Mucosa of stomach (tissue), 1 donor: ENCODE results near the gene ADGB.
"Not testable (repeated sequence)": the region's sequence is repeated elsewhere in the genome, so short reads cannot be mapped to it uniquely, and the experiment has no call there.

Experiments
- H3K27me3 ChIP-seq: one replicate; pipeline ENCODE4 v1.7.0; 2013; ENCODE audit warnings: mild to moderate bottlenecking, low read length; ENCODE audit not compliant: control insufficient read depth, insufficient read depth
- H3K36me3 ChIP-seq: one replicate; pipeline ENCODE4 v1.7.0; 2013; ENCODE audit warnings: low read length; ENCODE audit not compliant: control insufficient read depth, insufficient read depth
- H3K4me1 ChIP-seq: one replicate; pipeline ENCODE4 v1.7.0; 2013; ENCODE audit warnings: mild to moderate bottlenecking, low read length; ENCODE audit not compliant: control insufficient read depth, insufficient read depth
- H3K4me3 ChIP-seq: one replicate; pipeline ENCODE4 v1.7.0; 2013; ENCODE audit warnings: low read length
- H3K9ac ChIP-seq: one replicate; pipeline ENCODE4 v1.7.0; 2013; ENCODE audit warnings: mild to moderate bottlenecking, low read length, moderate library complexity
- H3K9me3 ChIP-seq: one replicate; pipeline ENCODE4 v1.7.0; 2013; ENCODE audit warnings: mild to moderate bottlenecking, low read length, moderate library complexity; ENCODE audit not compliant: control insufficient read depth
- donor health status: Pancreatic carcinoma.

Gene ADGB

DNA sequence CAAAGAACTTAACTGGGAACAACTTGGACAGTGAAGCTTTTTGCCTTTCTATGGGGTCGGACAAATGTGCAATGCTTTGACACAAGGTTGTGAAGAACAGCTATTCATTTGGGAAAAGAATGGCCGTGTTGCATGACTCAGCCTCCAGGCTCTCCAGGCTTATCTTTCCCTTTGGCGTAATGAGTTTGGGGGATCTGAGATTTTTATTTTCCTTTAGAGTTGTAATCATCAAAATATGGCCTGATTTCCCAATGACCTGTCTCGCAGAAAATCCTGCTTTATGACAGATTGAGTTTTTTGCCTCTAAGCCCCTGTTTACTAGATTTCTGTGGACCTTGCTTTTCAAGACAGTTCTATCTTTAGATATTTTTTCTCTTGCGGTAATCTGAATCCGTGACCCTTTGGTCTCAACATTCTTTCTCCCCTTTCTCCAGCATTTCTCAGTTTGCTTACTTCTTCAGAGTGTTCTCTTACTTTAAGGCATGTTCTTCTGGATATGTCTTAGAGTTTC lies 214.1 kb downstream of the ADGB start:
- not testable (repeated sequence) for H3K4me1 ChIP-seq, H3K9me3 ChIP-seq, H3K36me3 ChIP-seq, H3K9ac ChIP-seq, H3K27me3 ChIP-seq, H3K4me3 ChIP-seq

DNA sequence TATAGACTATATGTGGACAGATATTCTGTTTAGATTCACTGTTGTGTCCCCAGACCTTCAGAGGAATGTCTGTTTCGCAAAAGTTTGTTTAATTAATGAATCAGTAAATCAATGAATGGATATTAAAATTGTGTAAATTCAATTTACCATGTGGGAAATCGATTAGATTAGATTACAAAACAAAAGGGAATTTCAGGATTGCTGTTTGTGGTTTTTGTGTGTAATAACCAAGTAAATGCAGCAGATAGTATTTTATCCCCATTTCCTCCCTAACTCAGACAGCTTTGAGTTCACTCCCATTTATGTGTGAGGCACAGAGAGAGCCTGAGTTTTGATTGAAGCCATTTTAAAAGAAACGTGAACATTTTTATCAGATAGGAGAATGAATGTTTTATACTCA lies 214.8 kb downstream of the ADGB start:
- Histone ChIP-seq H3K36me3 (no peaks in the 10 kb centered on the region), H3K9me3 (no peaks in the 10 kb centered on the region), H3K4me3 (no peak overlapping the region), H3K9ac (no peak overlapping the region), H3K4me1 (no peaks in the 10 kb centered on the region), H3K27me3 (no peaks in the 10 kb centered on the region)

DNA sequence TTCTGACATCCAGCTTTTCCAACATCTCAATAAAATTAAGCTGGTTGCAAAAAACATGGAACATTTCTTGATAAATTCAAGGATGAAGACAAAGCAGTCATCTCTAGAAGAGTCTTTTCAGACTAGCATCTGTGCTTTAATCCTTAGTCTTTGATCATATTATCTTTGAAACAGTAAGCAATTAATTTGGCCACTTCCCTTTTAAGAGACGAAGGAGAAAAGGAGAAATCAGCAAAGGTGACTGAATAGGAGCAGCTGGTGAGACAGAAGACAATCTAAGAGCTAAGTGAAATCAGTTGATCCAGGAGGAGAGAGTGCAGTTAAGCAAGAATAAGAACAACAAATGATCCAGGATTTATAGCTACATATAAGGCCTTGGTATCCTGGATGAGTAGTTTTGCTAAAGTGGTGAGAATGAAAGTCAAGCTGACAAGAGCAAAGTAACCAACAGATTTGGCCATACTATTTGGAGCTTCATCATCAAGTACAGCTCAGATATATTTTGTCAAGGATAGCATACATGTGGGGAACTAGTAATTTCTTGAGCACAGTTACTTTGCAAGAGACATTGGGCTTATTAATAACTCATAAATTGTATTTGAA lies 215.5 kb downstream of the ADGB start:
- Histone ChIP-seq H3K27me3 (no peaks in the 10 kb centered on the region), H3K4me1 (no peaks in the 10 kb centered on the region), H3K9ac (no peak overlapping the region), H3K4me3 (no peak overlapping the region), H3K9me3 (no peaks in the 10 kb centered on the region), H3K36me3 (no peaks in the 10 kb centered on the region)

DNA sequence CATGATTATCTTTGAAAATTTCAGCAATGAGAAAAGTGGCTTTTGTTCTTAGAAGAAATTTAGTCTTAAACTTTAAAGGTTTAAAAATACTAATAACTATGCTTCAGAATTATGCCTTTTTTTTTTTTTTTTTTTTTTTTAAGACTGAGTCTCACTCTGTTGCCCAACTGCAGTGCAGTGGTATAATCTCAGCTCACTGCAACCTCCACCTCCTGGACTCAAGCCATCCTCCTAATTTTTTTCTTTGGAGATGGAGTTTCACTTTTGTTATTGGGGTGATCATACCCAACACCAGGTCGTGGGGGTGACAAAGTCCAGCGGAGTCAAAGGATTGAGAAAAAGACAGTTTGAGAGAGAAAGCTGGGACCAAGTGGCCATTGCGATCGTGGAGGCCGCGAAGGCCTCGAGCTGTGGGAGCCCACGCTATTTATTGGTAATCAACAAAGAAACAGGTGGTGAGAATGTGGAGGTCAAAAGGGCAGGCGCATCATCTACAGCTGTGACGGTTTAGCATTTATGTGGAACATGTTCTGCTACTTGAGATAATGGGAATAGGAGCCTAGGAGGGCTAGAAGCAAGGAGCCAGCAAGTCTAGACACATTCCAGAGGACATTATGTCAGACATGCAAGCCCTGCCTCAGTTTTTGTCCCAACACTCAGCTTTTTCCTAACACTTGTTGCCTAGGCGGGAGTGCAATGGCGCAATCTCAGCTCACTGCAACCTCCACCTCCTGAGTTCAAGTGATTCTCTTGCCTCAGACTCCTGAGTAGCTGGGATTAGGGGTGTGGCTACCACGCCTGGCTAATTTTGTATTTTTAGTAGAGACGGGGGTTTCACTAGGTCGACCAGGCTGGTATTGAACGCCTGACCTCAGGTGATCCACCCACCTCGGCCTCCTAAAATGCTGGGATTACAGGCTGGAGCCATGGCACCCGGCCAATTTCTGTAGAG lies 217.0 kb downstream of the ADGB start:
- not testable (repeated sequence) for H3K4me1 ChIP-seq, H3K9ac ChIP-seq, H3K27me3 ChIP-seq, H3K4me3 ChIP-seq, H3K9me3 ChIP-seq, H3K36me3 ChIP-seq

DNA sequence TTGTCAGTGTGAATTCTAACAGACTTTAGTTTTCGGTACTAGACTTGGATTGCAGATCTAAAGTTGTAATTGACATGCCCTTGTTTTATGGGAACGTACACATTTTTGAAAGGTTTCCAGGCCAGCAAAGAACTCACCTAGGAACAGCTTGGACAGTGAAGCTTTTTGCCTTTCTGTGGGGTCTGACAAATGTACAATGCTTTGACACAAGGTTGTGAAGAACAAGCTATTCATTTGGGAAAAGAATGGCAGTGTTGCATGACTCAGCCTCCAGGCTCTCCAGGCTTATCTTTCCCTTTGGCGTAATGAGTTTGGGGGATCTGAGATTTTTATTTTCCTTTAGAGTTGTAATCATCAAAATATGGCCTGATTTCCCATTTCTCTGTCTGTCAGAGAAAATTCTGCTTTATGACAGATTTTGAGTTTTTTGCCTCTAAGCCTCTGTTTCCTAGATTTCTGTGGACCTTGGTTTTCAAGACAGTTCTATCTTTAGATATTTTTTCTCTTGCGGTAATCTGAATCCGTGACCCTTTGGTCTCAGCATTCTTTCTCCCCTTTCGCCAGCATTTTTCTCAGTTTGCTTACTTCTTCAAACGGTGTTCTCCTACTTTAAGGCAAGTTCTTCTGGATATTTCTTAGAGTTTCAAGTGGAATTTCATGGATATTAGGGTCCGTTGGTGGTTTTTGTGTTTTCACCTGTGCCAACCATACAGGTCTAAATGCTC lies 221.0 kb downstream of the ADGB start:
- no peaks in the 10 kb centered on the region for H3K36me3 ChIP-seq
- H3K9ac ChIP-seq = no peak overlapping the region
- H3K9me3 ChIP-seq = no peaks in the 10 kb centered on the region
- no peaks in the 10 kb centered on the region for H3K4me1 ChIP-seq
- H3K27me3 ChIP-seq = no peaks in the 10 kb centered on the region
- H3K4me3 ChIP-seq = no peak overlapping the region

DNA sequence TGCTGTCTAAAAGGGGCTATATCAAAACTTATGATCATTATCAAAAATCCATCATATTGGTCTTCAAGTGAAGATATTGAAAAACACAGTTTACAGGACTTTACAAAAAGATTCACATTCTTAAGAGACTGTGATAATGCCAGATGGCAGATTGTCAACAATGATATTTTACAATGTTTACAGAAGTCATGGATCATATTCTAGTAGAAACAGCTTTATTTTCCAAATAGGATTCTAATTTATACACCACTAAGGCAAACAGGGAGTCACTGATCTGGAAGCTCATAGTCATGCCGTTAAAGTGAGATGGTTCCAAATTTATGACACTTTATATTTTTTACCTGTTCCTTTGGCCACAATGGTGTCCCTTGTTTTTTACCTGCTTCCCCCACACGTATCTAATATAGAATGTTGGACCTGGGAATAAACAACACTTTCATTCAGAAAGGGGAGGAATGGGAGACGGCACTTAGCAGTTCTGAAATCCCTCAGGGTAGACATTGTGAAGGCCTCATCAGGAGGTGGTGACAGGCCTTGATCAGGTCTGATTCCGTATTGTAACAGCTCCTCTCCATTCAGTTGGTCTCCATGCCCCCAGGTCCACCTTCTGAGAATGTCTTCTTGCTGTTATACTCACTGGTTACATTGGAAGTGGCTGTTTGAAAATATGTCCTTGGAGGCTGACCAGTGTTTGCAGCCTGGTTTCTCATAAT lies 228.6 kb downstream of the ADGB start:
- no peak overlapping the region for H3K4me3 ChIP-seq
- H3K36me3 ChIP-seq = no peaks in the 10 kb centered on the region
- no peaks in the 10 kb centered on the region for H3K27me3 ChIP-seq
- H3K9me3 ChIP-seq = no peaks in the 10 kb centered on the region
- H3K9ac ChIP-seq = no peak overlapping the region
- no peaks in the 10 kb centered on the region for H3K4me1 ChIP-seq

DNA sequence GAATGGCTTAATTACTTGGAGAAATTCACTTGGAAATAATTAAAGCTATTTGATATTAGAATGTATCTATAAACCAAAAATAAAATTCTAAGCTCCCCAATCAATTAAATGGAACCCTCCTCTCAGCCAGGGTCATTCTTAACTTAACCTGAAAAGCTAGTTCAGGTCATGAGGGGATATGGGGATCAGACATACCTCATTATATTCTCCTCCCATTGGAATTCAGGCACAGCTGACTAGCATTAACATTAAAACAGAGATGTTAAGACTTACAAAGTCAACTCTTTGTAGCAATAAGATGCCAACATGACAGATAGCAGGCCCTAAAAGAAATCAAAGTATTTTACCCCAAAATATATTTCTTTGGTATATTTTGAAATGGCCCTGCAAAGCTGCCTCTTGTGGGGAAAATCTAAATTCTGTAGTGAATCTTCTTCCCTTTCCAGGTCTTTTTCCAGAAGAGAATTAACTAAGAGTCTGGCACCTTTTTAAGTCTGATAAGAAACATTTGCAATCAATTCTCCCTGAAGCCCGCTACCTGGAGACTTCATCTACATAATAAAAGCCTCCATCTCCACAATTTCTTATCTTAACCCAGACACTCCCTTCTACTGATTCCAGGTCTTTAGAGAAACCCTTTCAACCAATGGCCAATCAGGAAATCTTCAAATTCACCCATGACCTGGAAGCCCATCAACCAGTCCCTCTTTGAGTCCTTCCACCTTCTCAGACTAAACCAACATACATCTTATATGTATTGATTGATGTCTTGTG lies 231.2 kb downstream of the ADGB start:
- no peak overlapping the region for H3K4me3 ChIP-seq
- no peaks in the 10 kb centered on the region for H3K36me3 ChIP-seq
- no peaks in the 10 kb centered on the region for H3K4me1 ChIP-seq
- no peaks in the 10 kb centered on the region for H3K27me3 ChIP-seq
- no peaks in the 10 kb centered on the region for H3K9me3 ChIP-seq
- H3K9ac ChIP-seq = no peak overlapping the region

DNA sequence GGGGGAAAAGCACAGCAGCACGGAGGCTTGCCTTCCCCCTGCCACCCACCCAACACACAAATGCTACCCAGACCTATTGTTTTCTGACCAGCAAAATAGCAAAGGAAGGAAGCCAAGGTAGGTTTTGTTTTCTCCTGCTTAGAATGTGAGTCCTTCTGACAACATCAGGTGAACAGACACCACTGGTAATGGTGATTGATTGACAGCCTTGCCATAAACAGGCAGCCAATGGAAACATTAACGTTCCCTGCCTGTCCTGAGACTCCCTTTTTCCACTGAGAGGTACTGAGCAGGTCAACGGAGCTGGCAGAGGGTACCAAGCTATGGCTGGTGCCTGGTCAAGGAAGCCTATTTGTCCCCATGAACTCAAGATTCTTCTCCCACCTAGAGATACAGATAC lies 234.4 kb downstream of the ADGB start:
- Histone ChIP-seq H3K9ac (no peak overlapping the region), H3K9me3 (no peaks in the 10 kb centered on the region), H3K27me3 (no peaks in the 10 kb centered on the region), H3K36me3 (no peaks in the 10 kb centered on the region), H3K4me3 (no peak overlapping the region), H3K4me1 (no peaks in the 10 kb centered on the region)

DNA sequence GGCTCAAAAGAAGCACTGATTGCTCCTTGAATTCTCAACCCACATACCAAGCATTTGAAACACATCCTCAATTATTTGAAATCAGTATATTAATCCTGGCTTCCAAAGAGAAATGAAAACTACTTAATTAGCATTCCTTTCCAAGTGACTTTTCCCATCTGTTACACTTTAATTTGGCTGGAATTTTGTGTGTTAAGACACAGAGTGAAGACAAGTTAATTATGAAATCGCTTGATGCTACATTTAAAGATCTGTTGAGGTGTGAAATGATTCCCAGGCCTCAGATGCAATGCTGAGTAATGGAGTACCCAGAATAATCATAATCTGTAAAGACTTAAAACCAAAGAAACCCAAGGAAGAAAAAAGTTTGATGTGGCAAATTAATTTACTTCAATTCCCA lies 241.4 kb downstream of the ADGB start:
- H3K27me3 ChIP-seq = no peaks in the 10 kb centered on the region

DNA sequence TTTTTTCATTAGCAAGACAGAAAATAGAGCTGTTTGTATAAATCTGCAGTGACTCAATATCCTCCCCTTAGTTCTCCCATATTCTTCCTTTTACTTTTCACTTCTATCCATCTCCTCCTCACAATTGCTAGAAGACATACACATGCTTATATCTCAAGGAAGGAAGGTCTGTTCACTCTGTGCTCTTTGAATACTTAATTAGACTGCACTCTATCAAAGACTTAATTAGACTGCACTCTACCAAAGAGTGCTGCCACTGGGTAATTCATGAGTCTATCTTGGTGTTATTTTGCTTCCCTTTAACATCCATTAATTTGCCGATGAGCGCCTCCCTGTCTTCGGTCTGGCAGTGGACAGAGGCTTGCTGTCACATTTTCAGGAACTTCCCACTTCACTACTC lies 241.9 kb downstream of the ADGB start:
- Histone ChIP-seq H3K27me3 (no peaks in the 10 kb centered on the region), H3K4me1 (no peaks in the 10 kb centered on the region), H3K4me3 (no peak overlapping the region), H3K9me3 (no peaks in the 10 kb centered on the region), H3K9ac (no peak overlapping the region), H3K36me3 (no peaks in the 10 kb centered on the region)

More for the DNA sequence above, 241.4 kb downstream of the ADGB start:
- H3K9me3 ChIP-seq = no peaks in the 10 kb centered on the region
- no peak overlapping the region for H3K4me3 ChIP-seq
- H3K9ac ChIP-seq = no peak overlapping the region
- H3K4me1 ChIP-seq = no peaks in the 10 kb centered on the region
- no peaks in the 10 kb centered on the region for H3K36me3 ChIP-seq

DNA sequence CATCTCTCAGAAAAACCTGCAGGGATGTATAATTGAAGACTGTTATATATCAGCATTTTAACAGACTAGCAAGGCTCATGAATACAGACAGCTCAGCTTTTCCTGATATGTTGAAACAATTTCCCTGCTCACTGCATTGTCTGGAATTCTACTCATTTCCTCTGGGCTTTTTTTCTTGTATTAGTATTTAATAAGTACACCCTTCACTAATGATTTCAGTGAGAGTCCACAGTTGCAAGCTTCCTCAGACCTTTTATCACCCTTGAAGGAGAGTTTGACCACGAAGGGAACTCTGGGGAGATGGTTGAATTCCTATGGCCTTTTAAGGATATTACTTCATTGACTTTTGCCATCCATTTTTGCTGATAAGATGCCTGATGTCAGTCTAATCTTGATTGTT lies 248.7 kb downstream of the ADGB start:
- no peak overlapping the region for H3K9ac ChIP-seq
- H3K36me3 ChIP-seq = no peaks in the 10 kb centered on the region
- no peaks in the 10 kb centered on the region for H3K9me3 ChIP-seq
- H3K4me1 ChIP-seq = no peaks in the 10 kb centered on the region
- H3K4me3 ChIP-seq = no peak overlapping the region
- no peaks in the 10 kb centered on the region for H3K27me3 ChIP-seq
